Upper lobe of left lung (tissue), 4 donors: ENCODE data around the gene AQP1.

ENCODE experiments used
- CTCF ChIP-seq, 6 experiments: fragments of 450-650 bp in 4 of 6; fragments of 200-600 bp in 2 of 6; sonication (generic) in 2 of 6; IDR thresholded peaks; one replicate each; pipeline ENCODE4 v1.5.1; 2016 to 2019; ENCODE audit warnings: antibody characterized with exemption in 6 of 6
- POLR2A ChIP-seq, 4 donors: fragments of 450-650 bp; IDR thresholded peaks; one replicate each; pipeline ENCODE4 v1.5.1; 2016 to 2017; ENCODE audit warnings: antibody characterized with exemption in 4 of 4, mild to moderate bottlenecking in 2 of 4
- POLR2AphosphoS5 ChIP-seq, 2 donors: sonication (generic); formaldehyde crosslinking; IDR thresholded peaks; one replicate each; pipeline ENCODE4 v1.5.1; 2017; ENCODE audit warnings: antibody characterized with exemption in 2 of 2

- TF ChIP-seq CTCF (IDR thresholded peaks at IDR 0.05) (no peak), POLR2A (IDR thresholded peaks at IDR 0.05) (no peak), POLR2AphosphoS5 (IDR thresholded peaks at IDR 0.05) (no peak)
Observed at GRCh38 chr7:30930621-30931020, 19.0 kb downstream of the AQP1 start.
